PC-9 (cell line): ENCODE results near the gene ANKK1. TPM values are rescaled to one million over a fixed set of nuclear protein-coding genes. Genes with fewer than 3 reads are reported as not detected.

ENCODE experiments used
- BruUV-seq: library from RNA; stranded (reverse); fragments of 400-500 nt; replicated peaks from 2 replicates; lab custom pipeline; 2021; lab: Mats Ljungman, UMichigan
- CTCF ChIA-PET: fragments of 300-600 bp; sonication (Branson Sonifier 250); formaldehyde crosslinking; loops from one replicate; lab custom pipeline; 2022; ENCODE audit warnings: antibody characterized with exemption; lab: Charles Lee
- POLR2A ChIA-PET: fragments of 300-600 bp; sonication (Branson Sonifier 250); formaldehyde crosslinking; loops from one replicate; lab custom pipeline; 2022; ENCODE audit warnings: antibody characterized with exemption; ENCODE audit not compliant: unreplicated experiment; lab: Charles Lee
- DNase-seq, 2 experiments: peaks; one replicate each; pipeline versions ENCODE4 v3.0.0 to v3.0.0-alpha.2; 2015 to 2022; ENCODE audit warnings: mixed read lengths in 1 of 2
- H2AFZ ChIP-seq: fragments of 200-600 bp; sonication (generic); 2 replicates; pipeline ENCODE4 v1.8.1; 2017; ENCODE audit warnings: antibody characterized with exemption
- H3F3A ChIP-seq: fragments of 200-600 bp; sonication (generic); 2 replicates; pipeline ENCODE4 v1.8.1; 2017; ENCODE audit warnings: antibody characterized with exemption, mild to moderate bottlenecking, low read depth; ENCODE audit not compliant: insufficient read depth
- H3K27ac ChIP-seq: fragments of 200-600 bp; sonication (generic); 2 replicates; pipeline ENCODE4 v1.6.1; 2016; ENCODE audit warnings: mixed run types
- H3K27me3 ChIP-seq: fragments of 200-600 bp; sonication (generic); 2 replicates; pipeline ENCODE4 v1.6.1; 2016; ENCODE audit warnings: low read depth, mixed run types; ENCODE audit not compliant: insufficient read depth
- H3K36me3 ChIP-seq: fragments of 200-600 bp; sonication (generic); 2 replicates; pipeline ENCODE4 v1.6.1; 2016; ENCODE audit warnings: low read depth, mixed run types
- H3K4me1 ChIP-seq: fragments of 200-600 bp; sonication (generic); replicated peaks from 2 replicates; pipeline ENCODE4 v1.6.1; 2016; ENCODE audit warnings: mixed run types; ENCODE audit not compliant: insufficient read depth
- H3K4me2 ChIP-seq: fragments of 200-600 bp; sonication (generic); 2 replicates; pipeline ENCODE4 v1.6.1; 2017; ENCODE audit warnings: mixed run types
- H3K4me3 ChIP-seq: fragments of 200-600 bp; sonication (generic); 2 replicates; pipeline ENCODE4 v1.6.1; 2016; ENCODE audit warnings: mixed run types
- H3K79me2 ChIP-seq: fragments of 200-600 bp; sonication (generic); 2 replicates; pipeline ENCODE4 v1.6.1; 2017; ENCODE audit warnings: low read depth, mixed run types
- H3K9me2 ChIP-seq: fragments of 200-600 bp; sonication (generic); 2 replicates; pipeline ENCODE4 v1.8.1; 2017; ENCODE audit warnings: mild to moderate bottlenecking; ENCODE audit not compliant: insufficient read depth
- H3K9me3 ChIP-seq: fragments of 200-600 bp; sonication (generic); 2 replicates; pipeline ENCODE4 v1.8.1; 2016; ENCODE audit warnings: low read depth; ENCODE audit not compliant: insufficient read depth
- H4K20me1 ChIP-seq: fragments of 200-600 bp; sonication (generic); 2 replicates; pipeline ENCODE4 v1.8.1; 2017; ENCODE audit not compliant: insufficient read depth
- CTCF ChIP-seq: fragments of 200-600 bp; sonication (generic); conservative IDR thresholded peaks from 2 replicates; pipeline ENCODE4 v1.6.1; 2017; ENCODE audit warnings: mixed run types, antibody characterized with exemption, mild to moderate bottlenecking, moderate library complexity
- EZH2 ChIP-seq: fragments of 200-600 bp; sonication (generic); IDR thresholded peaks from 2 replicates; pipeline ENCODE4 v1.8.0; 2017; ENCODE audit warnings: antibody characterized with exemption, low read depth
- intact Hi-C: fragments of 100-400 bp; cut with micrococcal nuclease; formaldehyde crosslinking; loops from one replicate; pipeline ENCODE4 v1.10.0; 2022; ENCODE audit not compliant: unreplicated experiment
- total RNA-seq: library from RNA; stranded (reverse); gene quantifications from 2 replicates; pipeline ENCODE4 v1.2.3, GENCODE V29; 2021

Gene ANKK1
- total RNA-seq, 1 experiment from 2014 or later = not detected

- Histone ChIP-seq H3K79me2 (no peaks in the 10 kb centered on the region), H3K27ac (no peak overlapping the region), H3K4me1 (no peaks in the 10 kb centered on the region), H2AFZ (no peak overlapping the region), H3K4me3 (no peak overlapping the region), H4K20me1 (no peaks in the 10 kb centered on the region), H3K36me3 (no peaks in the 10 kb centered on the region), H3K9me3 (no peaks in the 10 kb centered on the region), H3F3A (no peaks in the 10 kb centered on the region), H3K9me2 (no peaks in the 10 kb centered on the region), H3K27me3 (no peaks in the 10 kb centered on the region), H3K4me2 (no peak overlapping the region)
- TF ChIP-seq EZH2 = no peak
- TF ChIP-seq CTCF = no peak
- ChIA-PET POLR2A (no interaction called here), CTCF (no interaction called here)
- no TSS peak for BruUV-seq
- intact Hi-C loops = no loop called here
- no peak for DNase-seq
Measured at GRCh38 chr11:113370634-113371033, 16.9 kb upstream of the ANKK1 start.

GRCh38 chr11:113372309-113372708 is 15.3 kb upstream of the ANKK1 start:
- H3K9me2 ChIP-seq = no peaks in the 10 kb centered on the region
- no peaks in the 10 kb centered on the region for H3K79me2 ChIP-seq
- no peaks in the 10 kb centered on the region for H3K27me3 ChIP-seq
- no peaks in the 10 kb centered on the region for H3K9me3 ChIP-seq
- BruUV-seq = no TSS peak
- TF ChIP-seq CTCF (no peak), EZH2 (no peak)
- H2AFZ ChIP-seq = no peak overlapping the region
- intact Hi-C loops = no loop called here
- H3K4me3 ChIP-seq = no peak overlapping the region
- no peaks in the 10 kb centered on the region for H4K20me1 ChIP-seq
- no peaks in the 10 kb centered on the region for H3F3A ChIP-seq
- H3K36me3 ChIP-seq = no peaks in the 10 kb centered on the region
- H3K4me2 ChIP-seq = no peak overlapping the region
- no peak overlapping the region for H3K27ac ChIP-seq
- DNase-seq = no peak
- CTCF ChIA-PET = interaction anchor here (0.6 kb wide), 1 partner anchor 23 kb away, joined by 6 read pairs; no protein-coding TSS in a partner anchor
- POLR2A ChIA-PET = no interaction called here
- no peaks in the 10 kb centered on the region for H3K4me1 ChIP-seq

GRCh38 chr11:113373306-113373705 is 14.3 kb upstream of the ANKK1 start:
- Histone ChIP-seq H3K36me3 (no peaks in the 10 kb centered on the region), H3F3A (no peaks in the 10 kb centered on the region), H3K9me3 (no peaks in the 10 kb centered on the region), H4K20me1 (no peaks in the 10 kb centered on the region), H3K4me2 (no peak overlapping the region), H3K4me1 (no peaks in the 10 kb centered on the region), H3K4me3 (no peak overlapping the region), H3K27ac (no peak overlapping the region), H3K27me3 (no peaks in the 10 kb centered on the region), H3K79me2 (no peaks in the 10 kb centered on the region), H2AFZ (no peak overlapping the region), H3K9me2 (no peaks in the 10 kb centered on the region)
- POLR2A ChIA-PET = no interaction called here
- TF ChIP-seq CTCF = no peak
- TF ChIP-seq EZH2 = no peak
- CTCF ChIA-PET = no interaction called here
- intact Hi-C loops = no loop called here
- BruUV-seq = no TSS peak
- DNase-seq = no peak
